Effector memory CD8-positive, alpha-beta T cell (primary cell): ENCODE measurements around the gene LYRM9.
A peak's percentile ranks its signal among the peaks of the same experiment; 100 is the strongest.
"Not testable (repeated sequence)": the region's sequence is repeated elsewhere in the genome, so short reads cannot be mapped to it uniquely, and the experiment has no call there.

Experiments used
- ATAC-seq: fragments of 150-1000 bp; cut with Tn5 transposase; replicated peaks from 2 replicates; pipeline ENCODE4 v1.10.0; 2021; ENCODE audit warnings: mild to moderate bottlenecking, moderate library complexity
- DNase-seq, 3 experiments: peaks; one replicate each; pipeline ENCODE4 v3.0.0; 2021
- H3K27ac Mint-ChIP-seq, 2 donors: one replicate each; pipeline ENCODE4 v1.8.0; 2022; ENCODE audit warnings: mild to moderate bottlenecking in 2 of 2, mixed read lengths in 2 of 2, moderate library complexity in 2 of 2
- H3K27me3 Mint-ChIP-seq, 2 donors: one replicate each; pipeline ENCODE4 v1.8.0; 2022; ENCODE audit warnings: mixed read lengths in 2 of 2
- H3K36me3 Mint-ChIP-seq: one replicate; pipeline ENCODE4 v1.8.0; 2022; ENCODE audit warnings: mild to moderate bottlenecking, moderate library complexity, mixed read lengths; ENCODE audit not compliant: insufficient read depth
- H3K4me1 Mint-ChIP-seq, 2 donors: one replicate each; pipeline ENCODE4 v1.8.0; 2022; ENCODE audit warnings: low read depth in 2 of 2, mixed read lengths in 2 of 2
- H3K4me3 Mint-ChIP-seq, 2 donors: one replicate each; pipeline ENCODE4 v1.8.0; 2022; ENCODE audit warnings: mild to moderate bottlenecking in 2 of 2, mixed read lengths in 2 of 2, moderate library complexity in 2 of 2
- H3K9me3 Mint-ChIP-seq, 2 donors: one replicate each; pipeline ENCODE4 v1.8.0; 2022; ENCODE audit warnings: mixed read lengths in 2 of 2

The LYRM9 gene

DNA sequence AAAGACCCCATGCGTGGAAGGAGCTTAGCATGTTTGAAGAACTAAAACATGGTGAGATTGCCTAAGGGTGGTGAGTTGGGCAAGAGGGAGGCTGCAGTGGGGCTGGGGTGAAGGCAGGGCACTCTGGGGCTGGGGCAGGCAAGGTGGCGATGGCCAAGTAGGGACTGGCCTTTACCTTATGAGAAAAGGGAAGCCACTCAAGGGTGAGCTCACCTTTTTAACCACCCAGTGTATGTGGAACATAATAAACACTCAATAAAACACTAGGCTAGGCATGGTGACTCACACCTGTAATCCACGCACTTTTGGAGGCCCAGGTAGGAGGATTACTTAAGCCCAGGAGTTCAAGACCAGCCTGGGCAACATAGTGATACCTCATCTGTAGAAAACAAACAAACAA lies 37.7 kb downstream of the LYRM9 start:
- Mint-ChIP-seq H3K4me3 (no peak overlapping the region), H3K36me3 (no peaks in the 10 kb centered on the region), H3K27ac (no peak overlapping the region), H3K4me1 (no peaks in the 10 kb centered on the region), H3K9me3 (no peaks in the 10 kb centered on the region), H3K27me3 (peaks cover 20 to 60% of the 10 kb centered on the region in 2 donors)
- DNase-seq (no peak), ATAC-seq (no peak)

DNA sequence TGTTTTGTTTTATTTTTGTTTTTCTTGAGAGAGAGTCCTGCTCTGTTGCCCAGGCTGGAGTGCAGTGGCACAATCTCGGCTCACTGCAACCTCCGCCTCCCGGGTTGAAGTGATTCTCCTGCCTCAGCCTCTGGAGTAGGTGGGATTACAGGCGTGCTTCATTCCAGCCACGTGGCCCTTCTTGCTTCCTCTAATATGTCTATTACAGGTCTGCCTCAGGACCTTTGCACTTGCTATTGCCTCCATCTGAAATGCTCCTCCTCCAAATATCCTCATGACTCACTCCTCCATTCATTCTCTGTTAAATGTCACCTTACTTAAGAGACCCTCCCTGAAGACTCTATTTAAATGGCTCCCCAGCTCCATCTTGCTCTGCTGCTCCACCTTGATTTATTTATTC lies 39.0 kb downstream of the LYRM9 start:
- no peaks in the 10 kb centered on the region for H3K9me3 Mint-ChIP-seq
- no peaks in the 10 kb centered on the region for H3K4me1 Mint-ChIP-seq
- no peak for ATAC-seq
- no peak overlapping the region for H3K4me3 Mint-ChIP-seq
- H3K27me3 Mint-ChIP-seq = peaks cover 15 to 48% of the 10 kb centered on the region in 2 donors
- DNase-seq = no peak
- no peak overlapping the region for H3K27ac Mint-ChIP-seq
- H3K36me3 Mint-ChIP-seq = no peaks in the 10 kb centered on the region

DNA sequence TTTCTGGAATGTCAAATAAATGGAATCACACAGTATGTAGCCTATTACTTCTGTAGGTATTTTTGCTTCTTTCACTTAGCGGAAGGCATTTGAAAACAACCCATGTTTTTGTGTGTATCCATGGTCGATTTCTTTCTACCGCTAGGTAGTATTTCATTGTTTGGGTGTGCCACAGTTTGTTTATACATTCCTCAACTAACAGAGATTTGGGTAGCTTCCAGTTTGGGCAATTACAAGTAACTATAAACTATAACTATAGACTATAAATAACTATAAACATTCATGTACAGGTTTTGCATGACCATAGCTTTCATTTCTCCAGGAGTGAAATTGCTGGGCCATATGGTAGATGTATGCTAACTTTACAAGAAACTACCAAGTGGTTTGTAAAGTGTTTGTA lies 40.1 kb downstream of the LYRM9 start:
- ATAC-seq (no peak), DNase-seq (no peak)
- H3K4me1 Mint-ChIP-seq = peaks cover 0 to 2% of the 10 kb centered on the region in 2 donors
- H3K9me3 Mint-ChIP-seq = no peaks in the 10 kb centered on the region
- H3K27ac Mint-ChIP-seq = no peak overlapping the region
- H3K4me3 Mint-ChIP-seq = no peak overlapping the region
- peaks cover 13 to 38% of the 10 kb centered on the region in 2 donors for H3K27me3 Mint-ChIP-seq
- no peaks in the 10 kb centered on the region for H3K36me3 Mint-ChIP-seq

DNA sequence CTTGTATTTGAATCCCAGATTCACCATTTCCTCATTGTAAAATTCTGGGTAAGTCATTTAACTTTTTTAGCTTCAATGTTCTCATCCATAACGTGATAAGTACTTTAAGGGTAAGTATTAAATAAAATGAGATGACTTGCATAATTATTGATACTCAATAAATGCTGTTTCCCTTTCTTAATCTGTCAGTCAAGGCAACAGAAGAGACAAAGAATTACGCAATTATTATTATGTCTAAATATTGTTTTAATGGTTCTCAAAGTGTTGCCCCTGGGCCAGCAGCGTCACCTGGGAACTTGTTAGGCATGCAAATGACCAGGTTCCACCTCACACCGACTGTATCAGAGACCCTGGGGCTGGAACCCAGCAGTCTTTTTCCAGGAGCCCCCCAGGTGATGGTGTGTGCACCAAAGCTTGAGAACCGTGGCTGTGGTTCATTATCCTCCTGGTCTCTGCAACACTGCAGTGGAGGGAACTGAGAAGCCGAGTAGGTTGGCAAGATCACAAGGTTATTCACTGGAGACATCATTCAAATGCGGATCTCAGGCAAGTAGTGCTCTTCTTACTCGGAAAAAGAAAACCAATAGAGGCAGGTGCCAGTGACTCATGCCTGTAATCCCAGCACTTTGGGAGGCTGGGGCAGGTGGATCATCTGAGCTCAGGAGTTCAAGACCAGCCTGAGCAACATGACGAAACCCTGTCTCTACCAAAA lies 43.5 kb downstream of the LYRM9 start:
- no peak overlapping the region for H3K4me3 Mint-ChIP-seq
- peaks cover 12 to 16% of the 10 kb centered on the region in 2 donors for H3K4me1 Mint-ChIP-seq
- peaks cover 8% of the 10 kb centered on the region for H3K36me3 Mint-ChIP-seq
- H3K9me3 Mint-ChIP-seq = no peaks in the 10 kb centered on the region
- H3K27me3 Mint-ChIP-seq = peaks cover 8 to 27% of the 10 kb centered on the region in 2 donors
- peak overlapping the region in 1 of 2 donors; percentile 62 for H3K27ac Mint-ChIP-seq
- DNase-seq = no peak
- no peak for ATAC-seq

DNA sequence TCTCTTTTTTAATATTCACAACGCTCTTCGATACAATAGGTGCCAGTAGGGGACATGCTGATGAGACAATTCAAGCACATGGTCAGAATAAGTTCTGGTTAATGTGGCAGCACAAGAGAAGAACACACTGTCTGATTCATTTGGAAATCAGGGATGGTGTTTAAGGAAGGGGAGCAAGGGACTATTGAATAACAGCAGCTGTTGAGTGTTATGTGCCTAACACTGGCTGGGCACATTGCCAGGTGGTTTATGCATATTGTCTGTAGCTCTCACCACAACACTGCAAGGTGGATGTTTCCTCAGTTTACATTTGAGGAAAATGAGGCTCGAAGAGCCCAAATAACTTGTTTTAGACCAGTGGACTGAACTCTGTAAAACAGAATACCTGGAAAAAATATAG lies 44.2 kb downstream of the LYRM9 start:
- Mint-ChIP-seq H3K36me3 (peaks cover 8% of the 10 kb centered on the region), H3K4me1 (peaks cover 12 to 16% of the 10 kb centered on the region in 2 donors), H3K9me3 (no peaks in the 10 kb centered on the region), H3K27ac (peak overlapping the region in 1 of 2 donors; percentile 62), H3K27me3 (peaks cover 1 to 20% of the 10 kb centered on the region in 2 donors), H3K4me3 (no peak overlapping the region)
- no peak for ATAC-seq
- no peak for DNase-seq

DNA sequence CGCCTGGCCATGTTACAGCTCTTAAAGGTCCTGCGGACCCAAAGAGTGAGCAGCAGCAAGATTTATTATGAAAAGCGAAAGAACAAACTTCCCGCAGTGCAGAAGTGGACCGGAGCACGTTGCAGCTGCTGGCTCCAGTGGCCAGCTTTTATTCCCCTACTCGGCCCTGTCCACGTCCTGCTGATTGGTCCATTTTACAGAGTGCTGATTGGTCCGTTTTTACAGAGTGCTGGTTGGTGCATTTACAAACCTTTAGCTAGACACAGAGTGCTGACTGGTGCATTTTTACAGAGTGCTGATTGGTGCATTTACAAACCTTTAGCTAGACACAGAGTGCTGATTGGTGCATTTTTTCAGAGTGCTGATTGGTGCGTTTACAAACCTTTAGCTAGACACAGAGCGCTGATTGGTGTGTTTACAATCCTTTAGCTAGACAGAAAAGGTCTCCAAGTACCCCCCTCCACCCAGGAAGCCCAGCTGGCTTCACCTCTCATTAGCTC lies 46.3 kb downstream of the LYRM9 start:
- H3K9me3 Mint-ChIP-seq, ATAC-seq, H3K27me3 Mint-ChIP-seq, DNase-seq, H3K36me3 Mint-ChIP-seq: not testable (repeated sequence)
- peak overlapping the region; percentile 91 to 94 for H3K27ac Mint-ChIP-seq
- H3K4me1 Mint-ChIP-seq = peaks cover 12 to 16% of the 10 kb centered on the region in 2 donors
- peak overlapping the region; percentile 84 to 86 for H3K4me3 Mint-ChIP-seq

DNA sequence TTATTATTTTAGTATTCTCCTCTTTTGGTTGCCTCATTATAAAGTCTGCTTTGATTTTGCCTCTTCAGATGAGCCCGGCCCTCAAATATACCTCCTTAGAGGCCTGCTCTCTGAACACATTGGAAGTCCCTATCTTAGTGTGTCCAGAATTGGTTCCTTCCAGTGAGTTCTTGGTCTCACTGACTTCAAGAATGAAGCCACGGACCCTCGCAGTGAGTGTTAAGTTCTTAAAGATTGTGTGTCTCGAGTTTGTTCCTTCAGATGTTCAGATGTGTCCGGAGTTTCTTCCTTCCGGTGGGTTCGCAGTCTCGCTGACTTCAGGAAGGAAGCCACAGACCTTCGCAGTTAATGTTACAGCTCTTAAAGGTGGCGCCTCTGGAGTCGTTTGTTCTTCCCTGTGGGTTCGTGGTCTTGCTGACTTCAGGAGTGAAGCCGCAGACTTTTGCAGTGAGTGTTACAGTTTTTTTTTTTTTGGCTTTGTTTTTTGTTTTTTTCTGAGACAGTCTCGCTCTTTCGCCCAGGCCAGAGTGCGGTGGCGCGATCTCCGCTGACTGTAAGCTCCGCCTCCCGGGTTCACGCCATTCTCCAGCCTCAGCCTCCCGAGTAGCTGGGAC lies 47.0 kb downstream of the LYRM9 start:
- peaks cover 8% of the 10 kb centered on the region for H3K36me3 Mint-ChIP-seq
- peak overlapping the region; percentile 91 to 94 for H3K27ac Mint-ChIP-seq
- peak; percentile 84 for ATAC-seq
- H3K4me1 Mint-ChIP-seq = peaks cover 12 to 16% of the 10 kb centered on the region in 2 donors
- H3K9me3 Mint-ChIP-seq = no peaks in the 10 kb centered on the region
- DNase-seq = peak; percentile 15 to 35 (median 22)
- H3K27me3 Mint-ChIP-seq = no peaks in the 10 kb centered on the region
- peak overlapping the region; percentile 84 to 86 for H3K4me3 Mint-ChIP-seq

DNA sequence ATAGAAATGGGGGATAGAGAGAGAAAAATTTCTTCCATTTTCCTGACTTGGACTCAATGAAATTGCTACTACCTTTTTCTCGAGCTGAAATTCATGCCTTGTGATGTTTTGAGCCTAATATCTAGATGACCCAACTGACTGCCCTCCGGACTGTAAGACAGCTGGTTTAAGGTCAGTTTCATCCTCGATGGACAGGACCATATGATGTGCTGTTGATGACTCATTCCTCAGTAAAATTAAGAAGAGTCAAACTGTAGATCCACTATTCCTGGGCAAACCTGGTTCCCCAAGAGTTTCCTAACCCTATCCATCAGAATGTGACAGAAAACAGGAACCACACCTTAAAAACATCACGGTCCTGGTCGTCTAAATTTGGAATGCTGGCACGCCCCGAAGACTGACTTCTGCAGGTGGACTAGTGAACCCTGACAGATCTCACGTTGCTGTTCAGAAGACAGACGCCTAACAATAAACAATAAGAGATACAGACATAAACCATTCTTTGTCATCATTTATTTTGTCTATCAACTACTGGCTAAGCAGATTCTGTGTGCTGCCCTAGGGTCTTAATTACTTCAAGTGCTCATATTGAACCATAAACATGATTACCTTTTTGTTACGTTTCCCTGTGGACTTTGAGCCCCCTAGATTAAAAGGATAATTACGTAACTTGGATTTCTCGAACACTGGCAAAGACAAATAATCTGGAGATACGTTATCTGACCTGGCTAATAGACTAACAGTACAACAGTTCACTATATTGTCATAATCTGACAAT lies 47.7 kb downstream of the LYRM9 start:
- peak; percentile 35 for ATAC-seq
- Mint-ChIP-seq H3K4me3 (peak overlapping the region in 1 of 2 donors; percentile 84), H3K9me3 (no peaks in the 10 kb centered on the region), H3K27me3 (no peaks in the 10 kb centered on the region), H3K36me3 (peaks cover 8% of the 10 kb centered on the region), H3K4me1 (peaks cover 12 to 16% of the 10 kb centered on the region in 2 donors), H3K27ac (peak overlapping the region; percentile 91 to 94)
- DNase-seq = no peak

DNA sequence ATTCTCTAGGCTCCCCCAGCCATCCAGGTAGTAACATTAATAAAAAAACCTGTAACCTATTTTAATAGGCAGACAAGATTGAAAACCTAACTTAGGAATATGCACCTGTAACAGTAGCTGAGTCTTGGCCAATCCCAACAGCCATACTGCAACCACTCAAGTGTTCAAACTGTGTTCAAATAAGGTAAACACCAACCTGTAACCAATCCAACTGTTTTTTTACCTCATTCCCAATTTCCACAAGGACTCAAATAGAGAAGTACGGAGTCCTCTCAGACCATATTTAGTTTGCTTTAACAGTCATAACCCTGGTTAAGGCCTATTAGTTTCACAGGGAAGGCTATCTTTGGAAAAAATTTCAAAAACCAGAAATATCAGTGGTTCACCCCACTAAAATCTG lies 52.5 kb downstream of the LYRM9 start:
- DNase-seq (no peak), ATAC-seq (no peak)
- H3K27ac Mint-ChIP-seq = peak overlapping the region in 1 of 2 donors; percentile 6
- H3K36me3 Mint-ChIP-seq = no peaks in the 10 kb centered on the region
- no peaks in the 10 kb centered on the region for H3K27me3 Mint-ChIP-seq
- peaks cover 0 to 3% of the 10 kb centered on the region in 2 donors for H3K4me1 Mint-ChIP-seq
- no peak overlapping the region for H3K4me3 Mint-ChIP-seq
- H3K9me3 Mint-ChIP-seq = no peaks in the 10 kb centered on the region

DNA sequence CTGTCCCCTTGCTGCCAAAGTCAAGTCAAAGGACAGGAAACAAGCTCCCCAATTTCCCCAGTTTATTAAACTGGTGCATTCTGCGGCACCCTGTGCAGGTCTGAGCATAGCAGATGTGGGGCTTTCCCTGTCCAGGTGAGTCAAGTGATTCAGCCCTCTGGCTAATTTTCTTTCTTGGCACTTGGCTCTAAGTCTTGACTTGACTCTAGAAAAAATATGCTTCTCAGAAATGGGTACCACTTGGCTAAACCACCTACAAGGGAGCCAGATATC lies 52.8 kb downstream of the LYRM9 start:
- H3K4me3 Mint-ChIP-seq, H3K4me1 Mint-ChIP-seq, DNase-seq, H3K36me3 Mint-ChIP-seq, H3K27ac Mint-ChIP-seq, H3K9me3 Mint-ChIP-seq, H3K27me3 Mint-ChIP-seq, ATAC-seq: not testable (repeated sequence)

DNA sequence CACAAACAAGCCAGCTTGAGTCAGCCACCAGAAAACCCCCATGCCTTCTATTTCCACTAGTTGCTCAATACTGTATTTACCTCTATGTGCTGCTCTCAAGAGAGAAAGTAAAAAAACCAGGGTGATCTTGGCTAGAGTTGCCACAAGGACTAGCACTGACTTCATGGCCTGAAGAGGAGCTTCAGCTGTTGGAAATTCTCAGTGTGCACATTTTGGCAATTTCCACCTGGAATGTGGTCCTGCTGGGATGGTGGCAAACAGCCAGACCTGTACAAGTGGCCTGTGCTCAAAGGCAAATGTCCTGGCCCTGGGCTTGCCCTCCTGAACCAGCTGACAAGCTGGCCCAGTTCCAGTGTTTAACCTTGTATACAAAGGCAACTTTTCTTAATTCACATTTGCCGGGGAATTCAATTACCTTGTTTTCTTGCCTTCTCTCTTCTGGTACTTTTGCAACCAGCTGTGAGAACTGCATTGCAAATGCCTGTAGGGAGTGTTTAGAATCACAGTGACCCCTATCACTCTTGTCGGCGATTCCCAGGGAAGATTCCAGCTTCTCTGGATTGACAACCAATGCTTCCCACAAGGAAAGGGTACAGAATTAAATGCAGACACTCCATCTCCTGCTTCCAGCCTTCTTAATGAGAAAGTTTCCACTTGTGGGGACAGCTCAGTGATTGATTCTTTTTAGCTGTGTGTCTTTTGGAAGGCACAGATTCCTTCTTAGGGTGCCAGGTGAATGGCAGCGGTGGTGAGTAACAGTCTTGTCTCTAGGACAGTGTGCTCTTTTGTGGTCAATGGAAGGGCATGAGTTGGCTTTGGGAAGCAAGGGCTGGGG lies 53.4 kb downstream of the LYRM9 start:
- H3K27me3 Mint-ChIP-seq, H3K36me3 Mint-ChIP-seq, DNase-seq, ATAC-seq, H3K4me3 Mint-ChIP-seq, H3K9me3 Mint-ChIP-seq, H3K27ac Mint-ChIP-seq, H3K4me1 Mint-ChIP-seq: not testable (repeated sequence)

DNA sequence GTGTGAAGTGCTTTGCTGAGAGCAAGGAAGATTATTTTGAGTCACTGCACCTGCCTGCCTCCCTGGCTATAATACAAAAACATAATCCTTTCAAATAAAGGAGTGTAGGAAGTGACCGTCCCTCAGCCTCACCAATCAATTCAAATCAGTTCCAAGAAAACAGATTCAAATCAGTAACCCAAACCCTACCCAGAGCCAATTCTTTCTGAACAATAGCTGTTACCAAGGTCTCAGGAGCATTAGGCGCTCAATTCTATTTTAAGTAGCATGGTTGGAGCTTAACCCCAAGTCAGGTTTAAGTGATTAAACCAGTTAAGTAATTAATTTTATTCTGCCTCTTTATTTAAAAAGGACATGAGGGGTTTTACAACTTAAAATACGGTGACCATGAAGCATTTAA lies 54.6 kb downstream of the LYRM9 start:
- H3K27ac Mint-ChIP-seq, H3K36me3 Mint-ChIP-seq, H3K4me1 Mint-ChIP-seq, ATAC-seq, H3K27me3 Mint-ChIP-seq, H3K4me3 Mint-ChIP-seq, DNase-seq, H3K9me3 Mint-ChIP-seq: not testable (repeated sequence)

DNA sequence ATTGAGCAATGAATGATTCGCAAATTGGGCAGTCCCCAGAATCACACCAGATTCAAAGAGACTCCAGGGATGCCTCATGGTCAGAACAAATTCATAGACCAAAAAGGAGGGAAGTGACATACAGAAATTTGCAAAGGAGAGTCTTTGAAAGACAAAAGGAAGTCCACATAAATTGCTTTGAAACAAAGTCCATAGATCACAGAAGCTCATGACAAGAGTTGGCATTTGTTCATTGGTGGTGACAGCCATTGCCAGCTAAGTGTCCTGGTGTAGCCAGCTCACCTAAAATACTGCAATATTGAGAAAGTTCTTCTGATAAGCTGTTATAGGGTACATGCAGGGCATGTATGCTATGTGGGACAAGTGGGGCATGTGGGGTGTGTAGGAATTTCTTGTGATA lies 55.4 kb downstream of the LYRM9 start:
- not testable (repeated sequence) for H3K36me3 Mint-ChIP-seq, H3K27ac Mint-ChIP-seq, DNase-seq, H3K27me3 Mint-ChIP-seq, H3K4me1 Mint-ChIP-seq, ATAC-seq, H3K4me3 Mint-ChIP-seq, H3K9me3 Mint-ChIP-seq
